Upper lobe of right lung (tissue), 1 donor: ENCODE results near the gene DIP2C. TPM values are rescaled to one million over a fixed set of nuclear protein-coding genes. Genes with fewer than 3 reads are reported as not detected.

Experiments used
- ATAC-seq: fragments of 200-7000 bp; cut with Tn5 transposase; one replicate; pipeline ENCODE4 v1.9.1; 2020; ENCODE audit warnings: mild to moderate bottlenecking, moderate library complexity
- DNase-seq: peaks from one replicate; pipeline ENCODE4 v3.0.0-alpha.2; 2020
- H3K27ac ChIP-seq: fragments of 200-600 bp; one replicate; pipeline ENCODE4 v1.8.0; 2022
- H3K27me3 ChIP-seq: fragments of 200-600 bp; one replicate; pipeline ENCODE4 v1.8.0; 2022; ENCODE audit warnings: mild to moderate bottlenecking
- H3K36me3 ChIP-seq: fragments of 200-600 bp; one replicate; pipeline ENCODE4 v1.8.0; 2022
- H3K4me1 ChIP-seq: fragments of 200-600 bp; one replicate; pipeline ENCODE4 v1.8.0; 2022
- H3K4me3 ChIP-seq: fragments of 200-600 bp; one replicate; pipeline ENCODE4 v1.8.0; 2022; ENCODE audit warnings: mild to moderate bottlenecking
- H3K9me3 ChIP-seq: fragments of 200-600 bp; one replicate; pipeline ENCODE4 v1.8.0; 2022
- intact Hi-C: fragments of 100-400 bp; cut with DNase I; formaldehyde crosslinking; loops from one replicate; pipeline ENCODE4 v1.11.0; 2022
- total RNA-seq: library from RNA; stranded (reverse); fragmentation: NEBNext Ultra II Directional; extraction: Animal tissue kit (Norgen Biotek cat#: 25700); gene quantifications from one replicate; pipeline ENCODE4 v1.2.1, GENCODE V29; 2021
- TF ChIP-seq, protein P1 (sequence below): fragments of 200-600 bp; IDR thresholded peaks from one replicate; pipeline ENCODE4 v1.8.0; 2022; ENCODE audit warnings: antibody characterized with exemption
- donor health status: DM: no; HTN: yes; CAD: no; lungs with severe emphysema.

DIP2C gene
- total RNA-seq, 1 donor from 2014 or later: 17.3 TPM

DNA sequence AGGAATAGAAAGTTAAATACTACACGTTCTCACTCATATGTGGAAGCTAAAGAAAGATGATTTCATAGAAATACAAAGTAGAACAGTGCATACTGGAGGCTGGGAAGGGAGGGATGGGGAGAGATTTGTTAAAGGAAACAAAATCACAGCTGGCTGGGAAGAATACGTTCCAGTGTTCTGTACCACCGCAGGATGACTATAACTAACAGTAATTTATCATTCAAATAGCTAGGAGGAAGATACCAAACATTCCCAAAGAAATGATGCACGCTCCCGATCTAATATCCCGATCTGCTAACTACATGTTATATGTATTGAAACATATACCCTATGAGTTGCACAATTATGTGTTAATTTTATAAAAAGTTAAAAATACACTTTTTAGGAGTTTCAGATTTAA lies 391.9 kb downstream of the DIP2C start:
- DNase-seq: no peak
- Histone ChIP-seq H3K4me3 (no peak overlapping the region), H3K27me3 (no peaks in the 10 kb centered on the region), H3K36me3 (no peaks in the 10 kb centered on the region), H3K4me1 (peaks cover 3% of the 10 kb centered on the region), H3K9me3 (no peaks in the 10 kb centered on the region), H3K27ac (peak overlapping the region; percentile 7)
- no peak for ATAC-seq
- TF ChIP-seq, protein P1, sequence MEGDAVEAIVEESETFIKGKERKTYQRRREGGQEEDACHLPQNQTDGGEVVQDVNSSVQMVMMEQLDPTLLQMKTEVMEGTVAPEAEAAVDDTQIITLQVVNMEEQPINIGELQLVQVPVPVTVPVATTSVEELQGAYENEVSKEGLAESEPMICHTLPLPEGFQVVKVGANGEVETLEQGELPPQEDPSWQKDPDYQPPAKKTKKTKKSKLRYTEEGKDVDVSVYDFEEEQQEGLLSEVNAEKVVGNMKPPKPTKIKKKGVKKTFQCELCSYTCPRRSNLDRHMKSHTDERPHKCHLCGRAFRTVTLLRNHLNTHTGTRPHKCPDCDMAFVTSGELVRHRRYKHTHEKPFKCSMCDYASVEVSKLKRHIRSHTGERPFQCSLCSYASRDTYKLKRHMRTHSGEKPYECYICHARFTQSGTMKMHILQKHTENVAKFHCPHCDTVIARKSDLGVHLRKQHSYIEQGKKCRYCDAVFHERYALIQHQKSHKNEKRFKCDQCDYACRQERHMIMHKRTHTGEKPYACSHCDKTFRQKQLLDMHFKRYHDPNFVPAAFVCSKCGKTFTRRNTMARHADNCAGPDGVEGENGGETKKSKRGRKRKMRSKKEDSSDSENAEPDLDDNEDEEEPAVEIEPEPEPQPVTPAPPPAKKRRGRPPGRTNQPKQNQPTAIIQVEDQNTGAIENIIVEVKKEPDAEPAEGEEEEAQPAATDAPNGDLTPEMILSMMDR: no peak
- intact Hi-C loops: no loop called here

DNA sequence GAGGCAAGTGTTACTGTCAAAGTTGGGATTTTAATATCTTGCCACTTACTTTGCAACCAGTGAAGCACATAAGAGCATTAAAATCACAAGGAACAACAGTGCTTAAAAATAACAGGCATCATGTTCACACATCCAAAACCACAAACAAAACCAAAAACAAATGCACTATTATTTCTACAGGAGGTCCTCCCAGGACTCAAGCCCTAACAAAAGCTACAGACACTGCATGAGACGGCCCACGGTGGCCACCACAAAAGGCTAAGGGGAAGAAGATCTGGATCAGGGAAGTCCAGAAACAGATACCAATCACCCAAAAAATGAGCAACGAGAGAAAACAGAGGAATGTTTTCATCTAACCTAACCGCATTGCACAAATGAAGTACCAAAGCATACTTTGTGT lies 395.8 kb downstream of the DIP2C start:
- no peaks in the 10 kb centered on the region for H3K27me3 ChIP-seq
- DNase-seq: no peak
- H3K27ac ChIP-seq: no peak overlapping the region
- no peak overlapping the region for H3K4me3 ChIP-seq
- ATAC-seq: no peak
- intact Hi-C loops: no loop called here
- peaks cover 3% of the 10 kb centered on the region for H3K4me1 ChIP-seq
- H3K36me3 ChIP-seq: no peaks in the 10 kb centered on the region
- no peaks in the 10 kb centered on the region for H3K9me3 ChIP-seq
- TF ChIP-seq, protein P1: no peak

DNA sequence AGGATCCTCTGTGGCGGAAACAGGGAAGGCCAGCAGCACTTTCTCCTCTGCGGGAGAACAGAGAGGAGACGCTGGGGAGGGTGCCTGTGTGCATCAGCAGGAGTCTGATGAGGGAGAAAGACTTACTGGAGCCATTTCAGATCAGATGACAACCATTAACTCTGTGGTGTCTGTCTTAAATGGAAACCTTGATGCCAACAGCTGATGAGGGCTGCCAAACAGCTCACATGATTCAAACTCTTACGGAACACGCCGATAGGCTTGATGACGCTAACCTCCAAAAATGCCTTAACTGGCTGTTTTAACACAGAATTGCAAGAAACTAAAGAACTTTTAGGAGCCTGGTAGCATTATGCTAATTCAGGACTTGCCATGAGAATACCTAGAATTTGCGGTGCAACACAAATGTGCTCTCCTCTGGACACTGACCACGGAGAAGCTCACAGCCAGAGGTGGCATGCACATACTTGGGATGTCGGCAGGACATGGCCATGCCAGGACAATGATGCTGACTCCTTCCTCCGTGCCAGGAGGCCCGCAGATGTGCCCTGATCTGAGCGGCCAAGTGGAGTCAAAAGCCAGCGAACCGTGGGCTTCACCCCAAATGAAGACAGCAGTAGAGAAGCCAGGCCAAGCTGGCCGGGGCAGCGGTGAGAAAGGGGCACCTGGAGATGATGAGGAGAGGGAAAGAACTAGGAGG lies 399.3 kb downstream of the DIP2C start:
- H3K27ac ChIP-seq: no peak overlapping the region
- ATAC-seq: no peak
- intact Hi-C loops: no loop called here
- TF ChIP-seq, protein P1: no peak
- no peak overlapping the region for H3K4me3 ChIP-seq
- H3K9me3 ChIP-seq: no peaks in the 10 kb centered on the region
- no peak for DNase-seq
- no peaks in the 10 kb centered on the region for H3K36me3 ChIP-seq
- H3K4me1 ChIP-seq: no peaks in the 10 kb centered on the region
- no peaks in the 10 kb centered on the region for H3K27me3 ChIP-seq

DNA sequence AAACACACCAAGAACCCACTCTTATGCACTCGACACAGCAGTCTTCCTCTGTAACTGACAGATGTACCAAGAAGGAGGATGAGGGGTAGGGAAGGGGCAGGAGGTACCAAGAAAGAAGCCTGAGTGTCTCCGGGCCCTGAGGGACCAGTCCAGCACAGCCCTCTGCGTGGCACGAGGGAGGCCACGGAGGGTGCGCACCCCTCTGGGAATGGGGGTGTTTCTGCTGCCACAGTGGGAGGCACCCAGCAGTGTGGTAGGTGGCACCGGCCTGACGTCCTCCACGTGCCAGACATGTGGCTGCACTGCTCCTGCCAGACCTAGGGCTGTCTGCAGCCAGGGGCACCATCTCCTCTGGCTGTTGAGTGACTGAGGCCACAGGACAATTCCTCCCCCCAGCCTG lies 399.9 kb downstream of the DIP2C start:
- DNase-seq (no peak), ATAC-seq (peak; percentile 11)
- Histone ChIP-seq H3K4me3 (no peak overlapping the region), H3K27me3 (no peaks in the 10 kb centered on the region), H3K27ac (no peak overlapping the region), H3K9me3 (no peaks in the 10 kb centered on the region), H3K36me3 (no peaks in the 10 kb centered on the region), H3K4me1 (no peaks in the 10 kb centered on the region)
- TF ChIP-seq, protein P1: no peak
- intact Hi-C loops: no loop called here

DNA sequence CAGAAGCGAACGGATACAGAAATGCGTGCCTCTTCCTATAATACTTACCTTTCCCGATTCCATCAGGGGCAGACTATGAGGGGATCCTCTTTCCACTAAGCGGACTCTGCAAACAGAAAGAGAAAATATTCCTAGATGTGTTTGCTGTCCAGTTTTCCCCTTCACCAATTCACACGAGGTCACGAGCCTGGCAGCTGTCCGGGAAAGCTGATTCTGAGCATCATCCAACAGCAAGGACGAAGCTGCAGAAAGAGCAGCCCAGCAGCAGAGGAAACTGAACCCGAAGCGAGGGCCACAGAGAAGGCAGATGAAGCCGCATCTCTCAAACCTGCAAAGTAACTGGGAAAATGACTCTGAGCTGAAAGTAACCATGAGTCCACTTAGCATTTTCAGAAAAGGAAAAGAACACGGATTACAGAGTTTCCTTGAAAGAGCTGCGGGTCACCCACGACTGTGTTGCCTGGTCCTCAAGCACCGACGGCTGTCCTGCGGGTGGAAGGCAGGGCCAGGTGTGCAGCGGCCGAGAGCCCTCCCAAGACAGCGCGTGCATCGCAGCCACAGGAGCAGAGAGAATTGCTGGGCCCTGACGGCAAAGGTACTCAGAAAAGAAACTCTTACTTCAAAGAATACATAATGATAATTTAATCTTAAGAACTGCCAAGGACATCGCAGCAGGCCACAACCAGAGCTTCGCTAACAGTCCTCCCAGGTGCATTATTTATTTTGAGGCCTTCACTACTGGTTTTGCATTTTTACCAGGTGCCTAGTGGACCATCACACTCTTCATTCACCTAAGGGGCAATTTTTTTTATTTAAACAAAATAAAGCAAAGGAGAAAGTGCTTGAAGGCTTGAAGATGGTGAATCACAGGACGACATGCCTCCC lies 400.9 kb downstream of the DIP2C start:
- Histone ChIP-seq H3K27ac (no peak overlapping the region), H3K4me3 (no peak overlapping the region), H3K9me3 (no peaks in the 10 kb centered on the region), H3K27me3 (no peaks in the 10 kb centered on the region), H3K36me3 (no peaks in the 10 kb centered on the region), H3K4me1 (no peaks in the 10 kb centered on the region)
- intact Hi-C loops: no loop called here
- ATAC-seq (no peak), DNase-seq (no peak)
- TF ChIP-seq, protein P1: no peak
